SK-N-SH (cell line): ENCODE data around the gene C1orf226. TPM values are rescaled to one million over a fixed set of nuclear protein-coding genes. Genes with fewer than 3 reads are reported as not detected.

Source experiments
- CTCF ChIA-PET: fragments of 300-600, 350-600 bp; formaldehyde crosslinking; extraction: SDS; loops from one replicate; lab custom pipeline; 2021; lab: Yijun Ruan, JAX
- POLR2A ChIA-PET: fragments of 350-600 bp; sonication (Branson Sonifier 250); formaldehyde crosslinking; extraction: SDS; loops from one replicate; lab custom pipeline; 2020; ENCODE audit warnings: antibody characterized with exemption, inconsistent platforms; lab: Yijun Ruan, JAX
- DNase-seq: peaks from one replicate; pipeline ENCODE4 v3.0.0; 2012
- H2AFZ ChIP-seq: fragments of 200-600 bp; sonication (generic); 2 replicates; pipeline ENCODE4 v1.8.1; 2016; ENCODE audit warnings: antibody characterized with exemption, mild to moderate bottlenecking, low read depth
- H3F3A ChIP-seq: fragments of 200-600 bp; sonication (generic); replicated peaks from 2 replicates; pipeline ENCODE3; 2016; ENCODE audit warnings: antibody characterized with exemption, mild to moderate bottlenecking; ENCODE audit not compliant: insufficient read depth
- H3K27ac ChIP-seq, 2 experiments: fragments of 200-500 bp in 1 of 2; fragments of 200-600 bp in 1 of 2; sonication (Bioruptor generic) in 1 of 2; sonication (generic), shearing (Covaris generic) in 1 of 2; 2 replicates each; pipeline versions ENCODE4 v1.5.1 to v1.6.1; 2014 to 2016; ENCODE audit warnings: low read depth in 2 of 2, inconsistent platforms in 1 of 2, low read length in 1 of 2, mild to moderate bottlenecking in 1 of 2, mixed read lengths in 1 of 2
- H3K27me3 ChIP-seq: fragments of 200-600 bp; sonication (generic), shearing (Covaris generic); 2 replicates; pipeline ENCODE4 v1.6.1; 2016; ENCODE audit warnings: mixed run types; ENCODE audit not compliant: insufficient read depth
- H3K36me3 ChIP-seq, 2 experiments: fragments of 200-500 bp in 1 of 2; fragments of 200-600 bp in 1 of 2; sonication (Bioruptor generic) in 1 of 2; sonication (generic) in 1 of 2; replicated peaks in 1 of 2; 2 replicates each; pipeline versions ENCODE3 to v1.5.1; 2014 to 2016; ENCODE audit warnings: low read length in 1 of 2, mild to moderate bottlenecking in 1 of 2; ENCODE audit not compliant: insufficient read depth in 2 of 2, control insufficient read depth in 1 of 2
- H3K4me1 ChIP-seq, 2 experiments: fragments of 200-500 bp in 1 of 2; fragments of 200-600 bp in 1 of 2; sonication (Bioruptor generic) in 1 of 2; sonication (generic), shearing (Covaris generic) in 1 of 2; 2 replicates each; pipeline versions ENCODE4 v1.5.1 to v1.6.1; 2014 to 2016; ENCODE audit warnings: low read depth in 1 of 2, low read length in 1 of 2, mixed run types in 1 of 2; ENCODE audit not compliant: insufficient read depth in 2 of 2, control insufficient read depth in 1 of 2
- H3K4me2 ChIP-seq: fragments of 200-600 bp; sonication (generic), shearing (Covaris generic); 2 replicates; pipeline ENCODE4 v1.6.1; 2017; ENCODE audit warnings: mixed run types
- H3K4me3 ChIP-seq, 2 experiments: fragments of 200-500 bp in 1 of 2; fragments of 200-600 bp in 1 of 2; sonication (Bioruptor generic) in 1 of 2; sonication (generic), shearing (Covaris generic) in 1 of 2; 2 replicates each; pipeline versions ENCODE4 v1.5.1 to v1.8.1; 2014 to 2016; ENCODE audit warnings: low read depth in 2 of 2, inconsistent platforms in 1 of 2, low read length in 1 of 2, mild to moderate bottlenecking in 1 of 2, mixed read lengths in 1 of 2, moderate library complexity in 1 of 2
- H3K79me2 ChIP-seq: fragments of 200-600 bp; sonication (generic); 2 replicates; pipeline ENCODE4 v1.8.1; 2017; ENCODE audit warnings: mild to moderate bottlenecking; ENCODE audit not compliant: insufficient read depth
- H3K9ac ChIP-seq: fragments of 200-600 bp; sonication (generic); 2 replicates; pipeline ENCODE4 v1.6.1; 2017; ENCODE audit warnings: mixed run types
- H3K9me2 ChIP-seq: fragments of 200-600 bp; sonication (generic); 2 replicates; pipeline ENCODE4 v1.6.1; 2017; ENCODE audit warnings: mixed run types
- H3K9me3 ChIP-seq: fragments of 200-600 bp; sonication (generic); 2 replicates; pipeline ENCODE4 v1.6.1; 2017; ENCODE audit warnings: mixed run types, mild to moderate bottlenecking, moderate library complexity
- H4K20me1 ChIP-seq: fragments of 200-600 bp; sonication (generic); 2 replicates; pipeline ENCODE4 v1.6.1; 2017; ENCODE audit warnings: mild to moderate bottlenecking, mixed run types; ENCODE audit not compliant: insufficient read depth
- CHD2 ChIP-seq: fragments of 150-350 bp; IDR thresholded peaks from 2 replicates; pipeline ENCODE4 v1.6.1; 2018; ENCODE audit warnings: low read length; ENCODE audit not compliant: partially characterized antibody
- CTCF ChIP-seq: fragments of 200-600 bp; sonication (generic); IDR thresholded peaks from 2 replicates; pipeline ENCODE4 v1.6.1; 2017; ENCODE audit warnings: antibody characterized with exemption, mild to moderate bottlenecking, moderate library complexity
- EP300 ChIP-seq, 2 experiments: IDR thresholded peaks; 2 replicates each; pipeline versions ENCODE4 v1.4.0 to v1.6.1; 2012; ENCODE audit warnings: borderline replicate concordance in 1 of 2, low read depth in 1 of 2, low read length in 1 of 2
- EZH2phosphoT487 ChIP-seq: fragments of 200-600 bp; sonication (generic); IDR thresholded peaks from 2 replicates; pipeline ENCODE4 v1.6.1; 2017; ENCODE audit warnings: low read depth, mixed run types, mild to moderate bottlenecking, antibody characterized with exemption, moderate library complexity, borderline replicate concordance
- FOSL2 ChIP-seq: IDR thresholded peaks from 2 replicates; pipeline ENCODE4 v1.4.0; 2012; ENCODE audit warnings: low read depth, mild to moderate bottlenecking, moderate library complexity, borderline replicate concordance
- FOXM1 ChIP-seq: IDR thresholded peaks from 2 replicates; pipeline ENCODE4 v1.4.0; 2012; ENCODE audit warnings: low read depth, mild to moderate bottlenecking
- GABPA ChIP-seq: IDR thresholded peaks from 2 replicates; pipeline ENCODE4 v1.4.0; 2012; ENCODE audit warnings: low read depth, mild to moderate bottlenecking
- GATA2 ChIP-seq: sonication (generic); formaldehyde crosslinking; IDR thresholded peaks from 2 replicates; pipeline ENCODE4 v1.5.0; 2020; ENCODE audit warnings: mild to moderate bottlenecking, missing genetic modification reagents
- JUND ChIP-seq: IDR thresholded peaks from 2 replicates; pipeline ENCODE4 v1.4.0; 2012
- MAX ChIP-seq: IDR thresholded peaks from 2 replicates; pipeline ENCODE4 v1.4.0; 2012; ENCODE audit warnings: low read depth
- NFIC ChIP-seq: IDR thresholded peaks from 2 replicates; pipeline ENCODE4 v1.4.0; 2012; ENCODE audit warnings: borderline replicate concordance
- PBX3 ChIP-seq: IDR thresholded peaks from 2 replicates; pipeline ENCODE4; 2012
- POLR2AphosphoS5 ChIP-seq: IDR thresholded peaks from 2 replicates; pipeline ENCODE4 v1.6.1; 2012; ENCODE audit warnings: low read depth, low read length
- RAD21 ChIP-seq: IDR thresholded peaks from 2 replicates; pipeline ENCODE4 v1.6.1; 2012; ENCODE audit warnings: mild to moderate bottlenecking, low read length
- RCOR1 ChIP-seq: fragments of 150-350 bp; IDR thresholded peaks from 2 replicates; pipeline ENCODE4 v1.6.1; 2017; ENCODE audit warnings: antibody characterized with exemption, low read length
- RFX5 ChIP-seq: IDR thresholded peaks from 2 replicates; pipeline ENCODE4 v1.6.1; 2012; ENCODE audit warnings: mild to moderate bottlenecking, improper control_type of control experiment, low read length
- SIN3A ChIP-seq: IDR thresholded peaks from 2 replicates; pipeline ENCODE4 v1.6.1; 2012; ENCODE audit warnings: low read depth, mild to moderate bottlenecking, low read length, moderate library complexity, borderline replicate concordance
- SMC3 ChIP-seq: IDR thresholded peaks from 2 replicates; pipeline ENCODE4 v1.6.1; 2012; ENCODE audit warnings: low read depth, low read length, improper control_type of control experiment
- TCF12 ChIP-seq: IDR thresholded peaks from 2 replicates; pipeline ENCODE4 v1.4.0; 2012
- USF1 ChIP-seq: IDR thresholded peaks from 2 replicates; pipeline ENCODE4 v1.4.0; 2012; ENCODE audit warnings: low read depth, borderline replicate concordance
- USF2 ChIP-seq: fragments of 150-350 bp; IDR thresholded peaks from 2 replicates; pipeline ENCODE4 v1.6.1; 2017; ENCODE audit warnings: antibody characterized with exemption, low read length, low read depth, borderline replicate concordance
- WGBS: methylation state at CpG from one replicate; pipeline ENCODE4 v1.1.6; 2017; ENCODE audit warnings: low lambda C conversion rate; 5-methylcytosine and 5-hydroxymethylcytosine counted together
- polyA plus RNA-seq, 3 experiments: library from polyadenylated mRNA; depleted of rRNA; stranded (reverse); fragments of >200 nt; gene quantifications; 2 replicates each; pipeline ENCODE4 v1.2.3, GENCODE V29; 2012

C1orf226 gene
- polyA plus RNA-seq, 1 of the 3 experiments (the other 2 are of a cell fraction) = 0.03 TPM

- TF ChIP-seq SMC3 (no peak), CHD2 (no peak), EZH2phosphoT487 (no peak), JUND (no peak), FOXM1 (no peak), CTCF (no peak), FOSL2 (no peak), PBX3 (no peak), GATA2 (CRISPR knock-in tag) (no peak), USF1 (no peak), POLR2AphosphoS5 (no peak), TCF12 (no peak)
- H3K27ac ChIP-seq = no peak overlapping the region
- ChIA-PET CTCF (interaction anchor here (5.0 kb wide), 1 partner anchor 38 kb away, joined by 63 read pairs; no protein-coding TSS in a partner anchor), POLR2A (no interaction called here)
- WGBS = 45% methylated on average over 5 of the region's 5 CpGs
- H3F3A ChIP-seq = no peaks in the 10 kb centered on the region
- no peaks in the 10 kb centered on the region for H3K79me2 ChIP-seq
- H3K36me3 ChIP-seq = no peaks in the 10 kb centered on the region
- no peaks in the 10 kb centered on the region for H3K9me3 ChIP-seq
- H3K4me1 ChIP-seq = peaks cover 0 to 4% of the 10 kb centered on the region in 2 experiments; a peak in 3 of 4 replicates
- no peak overlapping the region for H3K4me2 ChIP-seq
- DNase-seq = no peak
- no peaks in the 10 kb centered on the region for H3K9me2 ChIP-seq
- H4K20me1 ChIP-seq = no peaks in the 10 kb centered on the region
- no peak overlapping the region for H2AFZ ChIP-seq
- H3K4me3 ChIP-seq = no peak overlapping the region
- H3K27me3 ChIP-seq = no peaks in the 10 kb centered on the region
- H3K9ac ChIP-seq = no peak overlapping the region
Measured at GRCh38 chr1:162353702-162354101, 27.8 kb upstream of the C1orf226 start.

GRCh38 chr1:162357681-162358266 is 23.8 kb upstream of the C1orf226 start:
- Histone ChIP-seq H3K9me2 (no peaks in the 10 kb centered on the region), H3K4me1 (no peaks in the 10 kb centered on the region), H3K79me2 (no peaks in the 10 kb centered on the region), H3K27me3 (no peaks in the 10 kb centered on the region), H3K9ac (no peak overlapping the region), H3F3A (no peaks in the 10 kb centered on the region), H2AFZ (no peak overlapping the region), H3K27ac (no peak overlapping the region), H3K4me2 (no peak overlapping the region), H3K4me3 (peak overlapping the region in 1 of 2 experiments; percentile 34; a peak in 1 of 4 replicates), H3K9me3 (no peaks in the 10 kb centered on the region), H3K36me3 (no peaks in the 10 kb centered on the region), H4K20me1 (no peaks in the 10 kb centered on the region)
- ChIA-PET POLR2A (no interaction called here), CTCF (interaction anchor here (0.5 to 5.0 kb wide), 24 partner anchors 9 to 815 kb away, joined by 3 to 63 read pairs (median 4); partner anchors contain the start of genes C1orf226 and SPATA46)
- DNase-seq = peak; percentile 60
- 33% methylated on average over 4 of the region's 5 CpGs for WGBS
- no peak for TF ChIP-seq RCOR1
- peak; percentile 71 for TF ChIP-seq RAD21
- TF ChIP-seq SMC3 = peak; percentile 40
- no peak for TF ChIP-seq EP300 (IDR thresholded peaks at IDR 0.05; ENCODE audit: borderline replicate concordance in 1 of 2, low read depth in 1 of 2, low read length in 1 of 2)
- no peak for TF ChIP-seq POLR2AphosphoS5
- no peak for TF ChIP-seq SIN3A
- TF ChIP-seq CTCF = peak; percentile 59
- TF ChIP-seq USF2 = no peak
- no peak for TF ChIP-seq RFX5
- no peak for TF ChIP-seq FOSL2
- no peak for TF ChIP-seq MAX
- no peak for TF ChIP-seq JUND
- TF ChIP-seq NFIC = no peak
- TF ChIP-seq GABPA = no peak
